Stimulated activated memory B cell treated with anti-CD40 and anti-IgM and Interleukin-4, amounts not matched to agents 10 μg/mL and 1 μg/mL and 100 μg/mL, for 72 hours (primary cell): ENCODE data around the gene PRKN.

ENCODE experiments used
- ATAC-seq: fragments of 150-1000 bp; cut with Tn5 transposase; 2 replicates; pipeline ENCODE4 v1.10.0; 2021
- H3K27ac Mint-ChIP-seq: one replicate; pipeline ENCODE4 v1.8.0; 2022; ENCODE audit warnings: mild to moderate bottlenecking, mixed read lengths
- H3K27me3 Mint-ChIP-seq: one replicate; pipeline ENCODE4 v1.8.0; 2022; ENCODE audit warnings: mixed read lengths
- H3K36me3 Mint-ChIP-seq: one replicate; pipeline ENCODE4 v1.8.0; 2022; ENCODE audit warnings: mixed read lengths
- H3K4me1 Mint-ChIP-seq: one replicate; pipeline ENCODE4 v1.8.0; 2022; ENCODE audit warnings: mixed read lengths
- H3K4me3 Mint-ChIP-seq: one replicate; pipeline ENCODE4 v1.8.0; 2022; ENCODE audit warnings: mild to moderate bottlenecking, moderate library complexity, mixed read lengths
- H3K9me3 Mint-ChIP-seq: one replicate; pipeline ENCODE4 v1.8.0; 2022; ENCODE audit warnings: mixed read lengths

Gene PRKN

DNA sequence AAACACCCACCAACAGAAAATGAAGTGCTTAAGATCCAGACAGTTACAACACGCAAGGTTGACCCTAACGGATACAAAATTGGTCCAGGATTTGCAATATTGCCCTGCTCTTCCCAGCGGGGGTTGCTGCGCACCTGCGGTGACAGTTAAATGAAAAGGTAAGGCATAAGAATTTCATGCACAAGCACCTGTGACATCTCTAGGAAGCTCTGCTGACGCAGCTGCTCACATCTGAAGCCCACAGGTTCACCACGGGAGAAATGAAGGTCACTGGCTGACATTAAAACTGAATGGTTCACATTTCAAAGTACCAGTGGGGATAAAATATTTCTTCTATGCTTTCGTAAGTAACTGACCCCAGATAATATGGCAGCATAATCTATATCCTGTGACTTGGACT is 764.4 kb downstream of the PRKN start:
- H3K4me1 Mint-ChIP-seq = no peaks in the 10 kb centered on the region
- H3K9me3 Mint-ChIP-seq = no peaks in the 10 kb centered on the region
- no peak overlapping the region for H3K4me3 Mint-ChIP-seq
- H3K27me3 Mint-ChIP-seq = no peaks in the 10 kb centered on the region
- ATAC-seq = no peak
- no peaks in the 10 kb centered on the region for H3K36me3 Mint-ChIP-seq
- no peak overlapping the region for H3K27ac Mint-ChIP-seq

DNA sequence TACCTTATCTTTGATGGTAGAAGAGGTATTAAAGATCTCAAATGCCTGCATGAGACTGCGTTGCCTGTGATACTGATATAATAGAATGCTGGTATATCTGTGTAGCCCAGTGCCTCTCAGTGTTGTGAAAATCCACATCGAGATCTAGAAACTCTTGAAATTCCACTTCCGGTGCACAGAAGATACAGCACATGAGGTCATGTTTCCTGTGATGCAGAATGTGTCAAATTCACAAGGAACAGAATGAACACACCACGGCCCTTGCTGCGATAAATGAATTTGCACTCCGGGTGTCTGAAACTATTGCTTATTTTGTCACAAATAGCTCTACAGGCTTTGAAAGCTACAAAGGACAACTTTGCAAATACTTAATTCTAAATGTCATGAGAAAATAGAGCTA is 765.8 kb downstream of the PRKN start:
- peaks cover 3% of the 10 kb centered on the region for H3K9me3 Mint-ChIP-seq
- no peak overlapping the region for H3K27ac Mint-ChIP-seq
- no peaks in the 10 kb centered on the region for H3K27me3 Mint-ChIP-seq
- no peaks in the 10 kb centered on the region for H3K4me1 Mint-ChIP-seq
- no peak overlapping the region for H3K4me3 Mint-ChIP-seq
- no peaks in the 10 kb centered on the region for H3K36me3 Mint-ChIP-seq
- no peak for ATAC-seq

DNA sequence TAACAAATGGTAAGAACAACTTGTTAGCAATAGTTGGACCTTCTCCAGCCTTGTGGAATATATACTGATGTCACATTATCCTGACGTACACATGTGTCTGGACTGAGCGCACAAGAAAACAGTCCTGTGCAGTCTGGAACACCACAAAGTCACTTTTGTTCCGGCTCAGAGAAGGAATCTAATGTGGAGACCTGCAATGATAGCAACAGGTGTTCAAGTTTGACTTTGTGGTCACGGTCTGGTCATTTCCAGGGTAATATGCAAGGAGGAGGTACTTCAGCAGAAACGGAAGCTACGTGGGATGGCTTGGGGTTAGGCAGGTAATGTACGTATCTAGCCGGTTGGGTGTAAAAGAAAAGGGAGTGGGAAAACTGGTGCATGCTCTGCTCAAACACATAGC is 766.5 kb downstream of the PRKN start:
- H3K9me3 Mint-ChIP-seq = peaks cover 3% of the 10 kb centered on the region
- H3K27ac Mint-ChIP-seq = no peak overlapping the region

DNA sequence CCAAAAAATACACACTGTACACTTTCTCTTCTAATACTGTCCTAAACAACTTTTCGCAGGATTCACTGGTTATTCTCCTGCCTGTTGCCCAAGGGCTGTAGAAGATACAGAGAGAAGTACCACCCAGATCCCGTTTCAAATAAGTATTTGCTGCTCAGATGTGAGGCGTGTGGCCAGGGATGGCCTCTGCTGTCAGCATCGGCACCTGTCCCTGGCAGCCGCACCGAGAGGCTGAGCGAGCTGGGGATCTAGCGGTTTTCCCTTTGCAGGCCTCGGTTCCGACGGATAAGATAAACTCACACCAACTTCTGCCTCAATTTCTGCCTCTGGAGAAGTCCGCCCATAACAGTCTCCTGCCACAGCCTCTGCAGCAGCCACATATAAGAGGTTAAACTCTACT is 768.5 kb downstream of the PRKN start:
- Mint-ChIP-seq H3K27ac (no peak overlapping the region), H3K9me3 (peaks cover 3% of the 10 kb centered on the region), H3K27me3 (no peaks in the 10 kb centered on the region), H3K4me1 (no peaks in the 10 kb centered on the region), H3K4me3 (no peak overlapping the region), H3K36me3 (no peaks in the 10 kb centered on the region)
- no peak for ATAC-seq

More for the DNA sequence above, 766.5 kb downstream of the PRKN start:
- H3K36me3 Mint-ChIP-seq = no peaks in the 10 kb centered on the region
- H3K4me3 Mint-ChIP-seq = no peak overlapping the region
- H3K27me3 Mint-ChIP-seq = no peaks in the 10 kb centered on the region
- no peaks in the 10 kb centered on the region for H3K4me1 Mint-ChIP-seq
- ATAC-seq = no peak

DNA sequence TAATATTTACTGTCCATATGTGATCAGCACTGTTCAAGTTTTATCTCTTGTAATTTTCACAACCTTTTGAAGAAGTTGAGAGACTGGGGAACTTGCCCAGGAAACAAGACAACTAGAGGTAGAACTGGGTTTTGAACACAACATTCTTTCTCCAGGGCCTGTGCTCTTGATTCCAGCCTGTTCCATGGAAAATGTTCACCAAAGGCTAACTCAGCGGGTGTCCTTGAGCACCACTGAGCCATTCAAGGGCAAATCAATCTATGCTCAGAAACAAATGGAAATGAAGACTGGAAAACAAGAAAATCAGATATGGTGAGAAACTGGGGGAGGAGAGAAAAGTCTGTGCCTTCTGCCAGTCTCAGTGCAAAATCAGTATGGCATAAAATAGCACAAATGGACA is 771.5 kb downstream of the PRKN start:
- H3K4me1 Mint-ChIP-seq = no peaks in the 10 kb centered on the region
- no peak overlapping the region for H3K27ac Mint-ChIP-seq
- no peak for ATAC-seq
- H3K9me3 Mint-ChIP-seq = peaks cover 3% of the 10 kb centered on the region
- no peaks in the 10 kb centered on the region for H3K36me3 Mint-ChIP-seq
- H3K27me3 Mint-ChIP-seq = no peaks in the 10 kb centered on the region
- H3K4me3 Mint-ChIP-seq = no peak overlapping the region

DNA sequence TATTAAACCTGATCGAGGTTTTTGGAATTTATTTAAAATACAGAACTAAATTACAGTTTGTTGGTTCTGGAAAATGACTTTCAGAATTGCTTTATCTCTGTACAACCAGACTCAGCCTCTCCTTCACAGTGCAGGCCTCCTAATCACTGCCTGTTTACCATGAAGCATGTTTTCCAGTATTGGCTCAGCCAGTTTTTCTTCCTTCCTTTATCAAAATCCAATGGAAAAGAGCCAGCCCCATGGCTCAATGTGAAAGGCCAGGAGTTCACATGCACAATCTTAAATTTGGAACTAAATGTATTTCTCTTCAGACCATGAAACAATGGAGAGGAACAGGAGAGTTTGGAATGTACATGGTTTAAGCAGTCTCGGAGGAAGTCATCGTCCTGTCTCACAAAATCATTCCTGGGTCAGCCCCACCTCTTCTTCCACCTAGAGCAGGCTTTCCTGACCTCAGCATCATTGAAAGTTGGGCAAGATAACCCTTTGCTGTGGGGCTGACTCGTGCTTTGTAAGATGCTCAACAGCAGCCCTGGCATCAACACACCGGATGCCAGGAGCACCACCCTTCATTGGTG is 772.8 kb downstream of the PRKN start:
- ATAC-seq = no peak
- Mint-ChIP-seq H3K27me3 (no peaks in the 10 kb centered on the region), H3K9me3 (peaks cover 3% of the 10 kb centered on the region), H3K4me1 (no peaks in the 10 kb centered on the region), H3K27ac (no peak overlapping the region), H3K4me3 (no peak overlapping the region), H3K36me3 (no peaks in the 10 kb centered on the region)

DNA sequence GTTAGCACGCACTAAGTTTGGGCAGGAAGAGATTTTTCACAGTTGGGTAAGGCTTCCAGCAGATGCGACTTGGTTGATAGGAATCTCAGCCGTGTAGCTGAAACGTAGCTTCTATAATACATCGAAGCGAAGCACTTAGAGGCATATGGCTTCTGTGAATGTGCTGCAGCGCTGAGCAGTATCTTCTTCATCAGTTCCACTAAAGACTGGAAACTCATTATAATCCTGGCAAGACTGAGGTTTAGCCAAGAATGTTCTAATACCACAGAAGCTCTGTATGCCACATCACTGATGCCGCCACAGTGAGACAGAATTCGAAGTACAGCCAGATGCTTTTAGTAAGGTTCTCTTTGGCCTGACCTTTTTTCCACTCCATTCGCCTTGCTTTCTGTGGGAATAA is 773.5 kb downstream of the PRKN start:
- no peak overlapping the region for H3K27ac Mint-ChIP-seq
- H3K4me3 Mint-ChIP-seq = no peak overlapping the region
- H3K36me3 Mint-ChIP-seq = no peaks in the 10 kb centered on the region
- H3K9me3 Mint-ChIP-seq = peaks cover 3% of the 10 kb centered on the region
- ATAC-seq = no peak
- no peaks in the 10 kb centered on the region for H3K27me3 Mint-ChIP-seq
- no peaks in the 10 kb centered on the region for H3K4me1 Mint-ChIP-seq

DNA sequence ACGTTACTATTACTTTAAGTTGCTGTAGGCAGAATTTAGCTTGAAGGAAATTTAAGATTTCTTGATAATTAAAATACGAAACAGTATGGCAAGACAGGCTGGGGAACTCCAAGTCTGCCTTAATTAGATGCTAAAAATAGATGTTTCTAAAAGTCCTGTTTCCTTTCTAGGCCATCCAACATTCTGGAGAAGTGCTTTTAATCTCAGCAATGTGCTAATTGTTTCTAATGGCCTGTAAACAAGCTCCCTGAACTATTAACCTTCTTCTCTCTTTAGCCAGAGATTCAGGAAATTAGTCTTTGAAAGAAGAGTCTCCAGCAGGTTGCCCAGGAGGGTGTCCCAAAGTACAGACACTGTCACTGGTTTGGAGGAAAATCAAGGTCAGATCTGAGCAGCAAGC is 776.4 kb downstream of the PRKN start:
- H3K4me3 Mint-ChIP-seq = no peak overlapping the region
- H3K4me1 Mint-ChIP-seq = no peaks in the 10 kb centered on the region
- no peak for ATAC-seq
- no peaks in the 10 kb centered on the region for H3K36me3 Mint-ChIP-seq
- no peak overlapping the region for H3K27ac Mint-ChIP-seq
- no peaks in the 10 kb centered on the region for H3K9me3 Mint-ChIP-seq
- H3K27me3 Mint-ChIP-seq = no peaks in the 10 kb centered on the region

DNA sequence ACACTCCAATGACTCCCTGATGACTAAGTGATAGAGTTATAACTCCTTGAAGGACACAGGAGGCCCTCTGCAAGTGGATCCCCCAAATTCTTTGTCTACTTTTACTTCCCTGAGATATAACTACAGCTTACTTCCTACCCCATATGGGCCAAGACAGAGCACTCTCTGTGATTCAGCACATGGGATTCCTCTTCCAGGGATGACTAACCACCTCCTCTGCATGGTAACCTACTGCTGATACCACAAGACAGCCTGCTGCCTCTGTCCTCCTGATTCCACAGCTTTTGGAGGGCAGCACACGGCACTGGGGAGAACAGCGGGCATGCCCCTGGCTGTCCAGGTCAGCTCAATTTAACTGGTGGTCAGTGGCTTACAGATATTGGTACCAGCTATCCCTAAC is 778.0 kb downstream of the PRKN start:
- Mint-ChIP-seq H3K9me3 (no peaks in the 10 kb centered on the region), H3K36me3 (no peaks in the 10 kb centered on the region), H3K27ac (no peak overlapping the region), H3K27me3 (no peaks in the 10 kb centered on the region), H3K4me1 (no peaks in the 10 kb centered on the region), H3K4me3 (no peak overlapping the region)
- no peak for ATAC-seq

DNA sequence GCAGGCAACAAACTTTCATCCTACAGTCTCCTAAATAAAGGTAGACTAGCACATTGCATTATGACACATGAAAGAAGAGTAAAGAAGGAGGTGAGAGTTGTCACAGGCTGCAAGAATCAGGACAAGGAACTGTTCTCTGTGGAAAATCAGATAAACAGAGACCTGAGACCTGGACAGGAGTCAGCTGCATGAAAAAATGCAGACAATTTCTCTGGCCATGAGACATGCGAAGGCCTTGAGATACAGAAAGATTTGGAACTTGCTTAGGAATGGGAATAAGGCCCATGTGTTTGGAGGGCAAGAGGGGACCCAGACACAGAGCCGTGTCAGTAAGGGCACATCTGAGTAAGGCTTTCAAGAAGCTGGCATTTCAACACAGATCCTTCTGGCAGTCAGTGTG is 779.1 kb downstream of the PRKN start:
- ATAC-seq = no peak
- Mint-ChIP-seq H3K27me3 (no peaks in the 10 kb centered on the region), H3K4me3 (no peak overlapping the region), H3K9me3 (no peaks in the 10 kb centered on the region), H3K27ac (no peak overlapping the region), H3K4me1 (no peaks in the 10 kb centered on the region), H3K36me3 (no peaks in the 10 kb centered on the region)

DNA sequence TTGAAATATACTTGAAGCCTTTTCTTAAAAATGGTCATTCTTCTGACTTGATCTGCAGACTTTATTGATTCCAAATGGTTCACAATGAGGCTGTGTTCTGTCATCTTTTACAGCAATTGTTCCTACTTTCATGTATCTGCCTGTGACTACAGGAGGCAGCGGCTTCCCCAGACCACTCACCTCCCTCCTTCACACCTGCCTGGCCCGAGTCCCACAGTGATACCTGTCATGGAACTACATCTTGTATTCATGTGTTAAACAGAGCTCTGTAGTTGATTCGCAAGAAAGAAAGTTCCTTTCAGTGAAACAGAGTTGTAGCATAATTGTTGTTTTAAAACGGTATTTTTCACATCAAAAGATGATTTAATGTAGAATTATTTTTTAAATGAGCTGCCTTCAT is 780.2 kb downstream of the PRKN start:
- H3K4me1 Mint-ChIP-seq = no peaks in the 10 kb centered on the region
- ATAC-seq = no peak
- H3K4me3 Mint-ChIP-seq = no peak overlapping the region
- no peaks in the 10 kb centered on the region for H3K9me3 Mint-ChIP-seq
- no peaks in the 10 kb centered on the region for H3K36me3 Mint-ChIP-seq
- no peaks in the 10 kb centered on the region for H3K27me3 Mint-ChIP-seq
- H3K27ac Mint-ChIP-seq = no peak overlapping the region

DNA sequence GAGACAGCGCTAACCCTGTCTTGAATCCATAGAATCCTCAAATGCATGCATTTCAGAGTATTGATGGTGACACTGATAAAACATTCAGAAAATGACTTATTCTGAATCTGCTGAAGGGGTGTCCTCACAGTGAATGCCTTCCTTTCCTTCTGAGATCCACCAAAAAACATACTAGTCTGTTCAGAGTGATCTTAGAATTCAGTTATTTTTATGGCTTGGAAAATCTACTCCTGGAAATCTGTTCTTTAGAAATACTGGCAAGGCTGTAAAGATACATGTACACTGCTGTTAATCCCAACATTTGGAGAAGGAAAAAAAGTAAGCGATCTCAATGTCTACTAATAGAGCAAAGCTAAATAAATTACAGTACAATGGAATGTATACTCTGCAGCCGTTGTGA is 781.1 kb downstream of the PRKN start:
- Mint-ChIP-seq H3K27me3 (no peaks in the 10 kb centered on the region), H3K4me1 (no peaks in the 10 kb centered on the region), H3K27ac (no peak overlapping the region), H3K36me3 (no peaks in the 10 kb centered on the region), H3K9me3 (no peaks in the 10 kb centered on the region), H3K4me3 (no peak overlapping the region)
- no peak for ATAC-seq

DNA sequence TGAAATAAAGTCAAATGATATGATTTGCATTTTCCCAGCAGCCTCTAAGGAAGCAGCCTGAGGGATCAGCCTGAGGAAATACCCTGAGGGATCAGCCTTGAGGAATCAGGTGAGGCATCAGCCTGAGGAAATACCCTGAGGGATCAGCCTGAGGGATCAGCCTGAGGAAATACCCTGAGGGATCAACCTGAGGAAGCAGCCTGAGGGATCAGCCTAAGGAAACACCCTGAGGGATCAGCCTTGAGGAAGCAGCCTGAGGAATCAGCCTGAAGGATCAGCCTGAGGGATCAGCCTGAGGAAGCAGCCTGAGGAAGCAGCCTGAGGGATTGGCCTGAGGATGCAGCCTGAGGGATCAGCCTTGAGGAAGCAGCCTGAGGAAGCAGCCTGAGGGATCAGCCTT is 784.0 kb downstream of the PRKN start:
- Mint-ChIP-seq H3K4me3 (no peak overlapping the region), H3K27ac (no peak overlapping the region), H3K9me3 (no peaks in the 10 kb centered on the region), H3K36me3 (no peaks in the 10 kb centered on the region), H3K27me3 (no peaks in the 10 kb centered on the region), H3K4me1 (no peaks in the 10 kb centered on the region)
- ATAC-seq = no peak

DNA sequence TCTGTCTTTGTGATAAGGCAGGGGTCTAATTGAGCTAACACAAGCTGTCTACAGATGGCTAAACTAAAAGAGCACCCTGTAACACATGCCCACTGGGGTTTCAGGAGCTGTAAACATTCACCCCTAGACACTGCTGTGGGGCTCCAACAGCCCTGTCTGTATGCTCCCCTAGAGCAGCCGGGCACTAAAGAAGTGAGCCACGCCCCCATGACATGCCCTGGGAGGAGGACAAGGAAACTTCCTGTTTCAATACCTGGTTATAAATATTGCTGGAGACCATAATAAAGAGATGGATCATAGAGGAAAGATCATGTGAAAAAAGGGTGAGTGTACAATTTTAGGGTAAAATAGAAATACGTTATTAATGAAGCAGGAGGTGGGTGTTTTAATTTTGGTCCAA is 786.0 kb downstream of the PRKN start:
- no peak for ATAC-seq
- no peaks in the 10 kb centered on the region for H3K36me3 Mint-ChIP-seq
- no peak overlapping the region for H3K27ac Mint-ChIP-seq
- no peaks in the 10 kb centered on the region for H3K27me3 Mint-ChIP-seq
- no peaks in the 10 kb centered on the region for H3K9me3 Mint-ChIP-seq
- no peak overlapping the region for H3K4me3 Mint-ChIP-seq
- no peaks in the 10 kb centered on the region for H3K4me1 Mint-ChIP-seq

DNA sequence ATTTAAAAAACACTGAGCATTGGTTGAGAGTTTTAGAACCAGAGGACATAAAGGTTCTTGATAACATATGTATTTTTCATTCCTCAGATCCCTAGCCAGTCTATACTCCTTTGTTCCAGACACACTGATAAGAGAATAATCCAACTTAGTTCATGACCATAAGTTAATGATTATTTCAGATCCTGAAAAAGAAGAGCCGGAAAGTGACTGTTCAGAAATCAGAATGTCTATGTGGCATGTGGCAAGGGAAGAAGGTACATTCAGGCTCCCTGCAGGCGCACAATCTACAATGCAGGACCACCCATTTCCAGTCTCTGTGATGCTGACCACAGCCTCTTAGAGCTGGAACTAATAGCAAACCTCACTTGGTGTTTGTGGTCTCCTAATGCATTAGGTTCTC is 787.0 kb downstream of the PRKN start:
- Mint-ChIP-seq H3K4me3 (no peak overlapping the region), H3K27ac (no peak overlapping the region), H3K4me1 (no peaks in the 10 kb centered on the region), H3K27me3 (no peaks in the 10 kb centered on the region), H3K9me3 (no peaks in the 10 kb centered on the region), H3K36me3 (no peaks in the 10 kb centered on the region)
- ATAC-seq = no peak

DNA sequence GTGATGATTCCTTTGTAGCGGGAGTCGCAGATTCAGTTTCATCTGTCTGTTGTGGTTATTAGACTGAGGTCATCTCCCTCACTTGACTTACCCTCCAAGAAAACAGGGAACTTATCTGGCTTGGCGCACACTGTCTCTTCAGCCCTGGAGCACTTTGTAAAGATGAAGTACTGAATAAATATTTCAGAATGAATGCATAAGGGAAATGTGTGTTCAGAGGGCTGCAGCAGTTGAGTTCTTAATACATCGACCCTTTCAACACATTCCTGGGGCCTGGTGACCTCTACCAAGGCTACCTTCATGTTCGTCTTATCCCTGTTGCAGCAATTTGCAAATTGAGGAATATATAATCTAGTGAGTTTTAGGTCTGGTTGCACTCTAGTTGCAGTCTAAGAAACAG is 801.2 kb downstream of the PRKN start:
- Mint-ChIP-seq H3K27me3 (no peaks in the 10 kb centered on the region), H3K36me3 (peaks cover 5% of the 10 kb centered on the region), H3K9me3 (peaks cover 3% of the 10 kb centered on the region), H3K4me3 (no peak overlapping the region), H3K27ac (no peak overlapping the region), H3K4me1 (no peaks in the 10 kb centered on the region)
- ATAC-seq = no peak

DNA sequence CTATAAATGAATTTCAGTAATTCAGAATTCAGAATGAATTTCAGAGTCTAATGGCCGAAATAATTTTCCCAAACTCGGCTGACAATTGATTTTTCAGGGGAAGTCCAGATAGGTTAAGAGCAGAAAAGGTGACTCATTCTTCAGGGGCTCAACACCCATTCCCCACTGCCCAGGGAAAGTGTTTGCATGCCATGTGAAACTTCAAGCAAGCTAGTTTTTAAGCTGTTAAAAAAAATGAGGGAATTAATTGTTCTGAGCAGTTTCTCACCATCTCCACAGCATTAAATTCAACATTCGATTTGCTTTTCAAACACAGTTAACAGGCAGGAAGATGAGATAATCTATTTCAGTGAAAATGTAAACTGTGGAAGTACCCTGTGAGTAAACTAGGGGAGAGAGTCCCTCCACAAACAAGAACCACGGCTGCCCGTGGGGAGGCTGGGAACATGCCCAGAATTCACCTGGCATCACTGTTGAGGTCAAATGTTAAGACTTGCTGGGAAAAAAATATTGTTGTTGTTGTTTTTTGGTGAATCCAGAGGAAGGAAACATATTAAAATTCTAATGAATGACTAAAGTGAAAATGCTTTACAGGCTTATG is 803.0 kb downstream of the PRKN start:
- no peaks in the 10 kb centered on the region for H3K27me3 Mint-ChIP-seq
- H3K4me1 Mint-ChIP-seq = no peaks in the 10 kb centered on the region
- H3K27ac Mint-ChIP-seq = no peak overlapping the region
- H3K36me3 Mint-ChIP-seq = peaks cover 5% of the 10 kb centered on the region
- H3K4me3 Mint-ChIP-seq = no peak overlapping the region
- H3K9me3 Mint-ChIP-seq = peaks cover 3% of the 10 kb centered on the region
- ATAC-seq = no peak
